H1 (cell line): ENCODE results near the gene TLCD3A.

Source experiments
- MAX ChIP-seq: IDR thresholded peaks from 2 replicates; pipeline ENCODE4 v1.6.1; 2012; ENCODE audit warnings: inconsistent platforms
- POLR2A ChIP-seq, 2 experiments: IDR thresholded peaks; 1 replicate in 1 of 2; 2 replicates in 1 of 2; pipeline ENCODE4 v1.6.1; 2011; ENCODE audit warnings: low read depth in 2 of 2, low read length in 2 of 2, mild to moderate bottlenecking in 2 of 2; ENCODE audit errors: control extremely low read depth in 1 of 2
- POLR2AphosphoS5 ChIP-seq: IDR thresholded peaks from 2 replicates; pipeline ENCODE4 v1.6.1; 2011; ENCODE audit warnings: low read depth, low read length
- RNF2 ChIP-seq: fragments of 200-900, 300-1000 bp; sonication (generic); IDR thresholded peaks from 2 replicates; pipeline ENCODE4 v1.7.1; 2016; ENCODE audit warnings: borderline replicate concordance, low read depth, mild to moderate bottlenecking, antibody characterized with exemption, low read length; ENCODE audit not compliant: poor library complexity, severe bottlenecking; ENCODE audit errors: missing control alignments
- SAP30 ChIP-seq: fragments of 300-600 bp; sonication (generic); IDR thresholded peaks from 2 replicates; pipeline ENCODE4 v1.7.1; 2012; ENCODE audit warnings: low read length, moderate library complexity, mild to moderate bottlenecking, inconsistent platforms; ENCODE audit not compliant: insufficient read depth, insufficient replicate concordance
- TAF1 ChIP-seq: IDR thresholded peaks from 2 replicates; pipeline ENCODE4 v1.6.1; 2011; ENCODE audit warnings: mild to moderate bottlenecking, low read depth, low read length
- TEAD4 ChIP-seq: IDR thresholded peaks from 2 replicates; pipeline ENCODE4 v1.6.1; 2012; ENCODE audit warnings: low read depth, low read length, inconsistent platforms, mixed read lengths

DNA sequence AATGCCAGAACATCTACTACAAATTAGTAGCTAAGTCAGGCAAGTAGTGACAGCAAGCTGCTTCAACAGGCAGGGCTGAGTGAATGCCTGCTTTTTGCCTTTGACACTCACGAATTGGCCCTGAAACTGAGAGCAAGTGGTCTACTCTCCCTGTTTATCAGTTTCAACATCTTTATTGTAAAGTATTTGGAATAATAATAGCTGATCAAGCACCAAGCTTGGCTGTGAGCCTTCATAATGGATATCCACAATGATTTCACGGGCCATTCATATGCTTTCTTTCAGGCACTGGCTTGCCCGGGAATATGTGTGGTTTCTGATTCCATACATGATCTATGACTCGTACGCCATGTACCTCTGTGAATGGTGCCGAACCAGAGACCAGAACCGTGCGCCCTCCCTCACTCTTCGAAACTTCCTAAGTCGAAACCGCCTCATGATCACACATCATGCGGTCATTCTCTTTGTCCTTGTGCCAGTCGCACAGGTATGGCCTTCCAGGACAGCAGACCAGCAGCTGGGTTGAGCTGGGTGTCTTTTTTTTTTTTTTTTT, 5.2 kb downstream of the TLCD3A start:
- TF ChIP-seq POLR2AphosphoS5 (no peak), MAX (no peak), TAF1 (no peak), POLR2A (IDR thresholded peaks at IDR 0.05; ENCODE audit: control extremely low read depth in 1 of 2, low read depth in 2 of 2, low read length in 2 of 2) (no peak), SAP30 (no peak), TEAD4 (no peak), RNF2 (no peak)
